ENCODE measurements around the gene EEF2K. TPM values are rescaled to one million over a fixed set of nuclear protein-coding genes. Genes with fewer than 3 reads are reported as not detected.
A peak's percentile ranks its signal among the peaks of the same experiment; 100 is the strongest.

EEF2K gene
- total RNA-seq (10 to 100 TPM; 37.2 to 54.8 (median 44.2) TPM), polyA plus RNA-seq (10 to 100 TPM in 1 of 3 donors, 1 to 10 TPM in 2; 3.6 to 10.5 (median 3.7) TPM)

- WGBS, 2 donors: 0% methylated on average over 74 of the region's 74 CpGs
- peak within 1 kb of the TSS; percentile 72 to 99 (median 98) for H3K4me3 ChIP-seq
- H3K27ac ChIP-seq: peak within 1 kb of the TSS; percentile 94 to 98 (median 96)
- DNase-seq: peak; percentile 98
- peaks cover 0 to 49% (median 43%) of the 10 kb centered on the region in 4 donors for H3K4me1 ChIP-seq
- intact Hi-C loops (cut with DNase I): loop anchor here (1.0 to 5.0 kb wide), 2 partner anchors 36 to 91 kb away; partner anchors contain the start of gene POLR3E
- no peaks in the 10 kb centered on the region for H3K36me3 ChIP-seq
- no peaks in the 10 kb centered on the region for H3K9me3 ChIP-seq
- TF ChIP-seq CTCF (IDR thresholded peaks at IDR 0.05): peak; percentile 80 to 89 (median 85)
- peak; percentile 41 to 45 for TF ChIP-seq POLR2A (IDR thresholded peaks at IDR 0.05)
- peak in 2 of 4 donors; percentile 24 to 46 for TF ChIP-seq EP300 (IDR thresholded peaks at IDR 0.05)
- peak; percentile 79 to 86 (median 82) for TF ChIP-seq POLR2AphosphoS5 (IDR thresholded peaks at IDR 0.05)
- H3K27me3 ChIP-seq: no peaks in the 10 kb centered on the region
Measured at GRCh38 chr16:22206013-22206841, at the start of gene EEF2K. Gene EEF2K (plus strand): TSS chr16:22206278. CDS start chr16:22225730, 19,452 bp downstream.

GRCh38 chr16:22161401-22161800 lies 44.7 kb upstream of the EEF2K start:
- H3K4me3 ChIP-seq: no peak overlapping the region
- no peak for DNase-seq
- peaks cover 0 to 6% (median 5%) of the 10 kb centered on the region in 4 donors for H3K4me1 ChIP-seq
- peaks cover 10 to 42% (median 19%) of the 10 kb centered on the region in 3 donors for H3K27me3 ChIP-seq
- H3K27ac ChIP-seq: no peak overlapping the region
- intact Hi-C loops (cut with DNase I): no loop called here
- H3K9me3 ChIP-seq: no peaks in the 10 kb centered on the region
- H3K36me3 ChIP-seq: no peaks in the 10 kb centered on the region
- TF ChIP-seq POLR2A (IDR thresholded peaks at IDR 0.05): no peak
- TF ChIP-seq CTCF (IDR thresholded peaks at IDR 0.05): no peak
- no peak for TF ChIP-seq EP300 (IDR thresholded peaks at IDR 0.05)
- no peak for TF ChIP-seq POLR2AphosphoS5 (IDR thresholded peaks at IDR 0.05)

- H3K4me3 ChIP-seq: no peak within 1 kb of the TSS
- H3K4me1 ChIP-seq: peaks cover 0 to 6% (median 5%) of the 10 kb centered on the region in 4 donors
- H3K9me3 ChIP-seq: no peaks in the 10 kb centered on the region
- H3K27me3 ChIP-seq: peaks cover 10 to 42% (median 19%) of the 10 kb centered on the region in 3 donors
- TF ChIP-seq CTCF (IDR thresholded peaks at IDR 0.05) (no peak), POLR2AphosphoS5 (IDR thresholded peaks at IDR 0.05) (no peak), EP300 (IDR thresholded peaks at IDR 0.05) (no peak), POLR2A (IDR thresholded peaks at IDR 0.05) (no peak)
- H3K27ac ChIP-seq: no peak within 1 kb of the TSS
- intact Hi-C loops (cut with DNase I): no loop called here
- 3 to 6% methylated on average over 40 of the region's 40 CpGs for WGBS, 2 donors
- no peaks in the 10 kb centered on the region for H3K36me3 ChIP-seq
- no peak for DNase-seq
Measured at GRCh38 chr16:22161999-22162655, 44.0 kb upstream of the EEF2K start, which contains the start of gene SDR42E2. Gene SDR42E2 (plus strand): TSS chr16:22162506. CDS start chr16:22165583, 3,077 bp downstream.

GRCh38 chr16:22162656-22163009 lies 43.4 kb upstream of the EEF2K start:
- Histone ChIP-seq H3K27me3 (peaks cover 10 to 42% (median 19%) of the 10 kb centered on the region in 3 donors), H3K4me1 (peaks cover 0 to 6% (median 5%) of the 10 kb centered on the region in 4 donors), H3K27ac (no peak overlapping the region), H3K36me3 (no peaks in the 10 kb centered on the region), H3K4me3 (no peak overlapping the region), H3K9me3 (no peaks in the 10 kb centered on the region)
- no peak for TF ChIP-seq POLR2AphosphoS5 (IDR thresholded peaks at IDR 0.05)
- no peak for TF ChIP-seq CTCF (IDR thresholded peaks at IDR 0.05)
- no peak for TF ChIP-seq POLR2A (IDR thresholded peaks at IDR 0.05)
- no peak for TF ChIP-seq EP300 (IDR thresholded peaks at IDR 0.05)
- intact Hi-C loops (cut with DNase I): no loop called here
- no peak for DNase-seq
- 41% methylated on average over 14 of the region's 14 CpGs for WGBS, 2 donors

Data from sigmoid colon (tissue), 7 donors.